Islet of Langerhans (tissue), 1 donor: Measurements from ENCODE around the gene GTF3C1.

Experiments used
- FAIRE-seq: peaks from one replicate; lab custom pipeline; 2011; peaks lifted over from hg19 to GRCh38; lab: Jason Lieb, UNC

GTF3C1 gene

DNA sequence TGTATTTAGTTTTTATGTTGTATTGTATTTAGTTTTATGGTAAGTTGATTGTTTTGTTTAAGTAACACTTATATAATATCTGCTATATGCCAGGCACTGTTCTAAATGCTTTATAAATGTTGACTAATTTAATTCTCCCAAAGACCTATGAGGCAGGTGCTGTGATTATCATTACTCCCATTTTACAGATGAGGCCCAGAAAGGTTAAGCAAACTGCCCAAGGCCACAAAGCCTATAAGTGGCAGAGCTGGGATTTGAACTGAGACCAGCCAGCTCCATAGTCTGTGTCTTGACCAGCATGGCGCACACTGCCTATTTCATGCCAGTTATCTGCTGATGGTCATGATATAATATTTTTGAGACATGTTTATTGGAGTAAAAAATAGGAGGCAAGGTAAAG lies 123.8 kb downstream of the GTF3C1 start:
- FAIRE-seq, result no peak

DNA sequence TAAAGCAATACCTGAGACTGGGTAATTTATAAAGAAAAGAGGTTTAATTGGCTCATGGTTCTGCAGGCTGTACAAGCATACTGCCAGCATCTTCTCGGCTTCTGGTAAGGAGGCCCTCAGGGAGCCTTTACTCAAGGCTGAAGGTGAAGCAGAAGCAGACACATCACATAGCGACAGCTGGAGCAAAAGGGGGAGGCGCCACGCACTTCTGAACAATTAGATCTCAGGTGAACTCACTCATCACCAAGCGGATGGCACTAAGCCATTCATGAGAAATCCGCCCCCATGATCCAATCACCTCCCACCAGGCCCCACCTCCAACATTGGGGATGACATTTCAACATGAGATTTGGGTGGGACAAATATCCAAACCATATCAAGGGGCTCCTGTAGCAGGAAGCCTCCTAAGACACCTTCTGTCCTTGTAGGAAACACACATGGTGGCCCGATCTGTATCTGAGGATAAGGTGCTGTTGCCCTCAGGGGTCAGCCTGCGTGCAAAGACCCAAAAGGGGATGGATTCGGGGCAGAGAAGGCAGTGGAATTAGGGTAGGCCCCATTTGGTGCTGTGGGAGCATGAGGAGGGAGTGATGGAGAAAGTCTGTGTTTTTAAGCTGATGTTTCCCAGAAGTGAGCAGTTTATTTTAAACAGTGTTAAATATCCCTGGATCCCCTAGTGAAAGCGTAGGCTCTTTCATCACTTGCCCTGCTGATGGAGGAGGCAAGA lies 124.8 kb downstream of the GTF3C1 start:
- FAIRE-seq, result no peak

DNA sequence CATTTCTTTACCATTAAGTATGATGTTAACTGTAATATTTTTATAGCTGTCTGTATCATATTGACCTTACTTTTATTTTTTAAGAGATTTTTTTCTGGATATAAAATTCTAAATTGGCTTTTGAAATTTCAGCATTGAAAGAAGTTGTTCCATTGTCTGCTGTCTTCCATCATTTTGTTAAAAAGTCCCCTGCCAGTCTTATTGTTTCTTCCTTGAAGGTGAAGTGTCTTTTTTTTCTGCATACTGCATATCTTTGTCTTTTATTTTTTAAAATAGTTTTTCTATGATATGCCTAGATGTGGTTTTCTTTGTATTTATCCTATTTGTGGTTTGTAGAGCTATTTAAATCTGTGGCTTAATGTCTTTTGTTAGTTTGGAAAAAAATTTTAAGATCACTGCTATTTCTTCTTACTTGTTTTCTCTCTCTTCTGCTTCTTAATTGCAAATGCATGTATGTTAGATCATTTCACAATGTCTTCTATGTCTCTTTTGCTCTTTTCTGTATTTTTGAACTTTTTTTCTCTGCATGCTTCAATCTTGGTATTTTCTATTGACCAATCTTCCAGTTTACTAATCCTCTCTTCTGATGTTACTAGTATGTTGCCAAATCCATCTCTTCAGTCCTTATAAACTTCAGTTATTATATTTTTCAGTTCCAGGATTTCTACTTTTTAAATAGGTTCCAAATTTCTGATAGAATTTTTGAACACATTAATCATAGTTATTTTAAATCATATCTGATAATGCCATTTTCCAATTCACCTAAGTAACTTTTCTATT lies 127.6 kb downstream of the GTF3C1 start:
- no peak for FAIRE-seq

- FAIRE-seq, result no peak
Observed at GRCh38 chr16:27417047-27417671, 132.6 kb downstream of the GTF3C1 start.

DNA sequence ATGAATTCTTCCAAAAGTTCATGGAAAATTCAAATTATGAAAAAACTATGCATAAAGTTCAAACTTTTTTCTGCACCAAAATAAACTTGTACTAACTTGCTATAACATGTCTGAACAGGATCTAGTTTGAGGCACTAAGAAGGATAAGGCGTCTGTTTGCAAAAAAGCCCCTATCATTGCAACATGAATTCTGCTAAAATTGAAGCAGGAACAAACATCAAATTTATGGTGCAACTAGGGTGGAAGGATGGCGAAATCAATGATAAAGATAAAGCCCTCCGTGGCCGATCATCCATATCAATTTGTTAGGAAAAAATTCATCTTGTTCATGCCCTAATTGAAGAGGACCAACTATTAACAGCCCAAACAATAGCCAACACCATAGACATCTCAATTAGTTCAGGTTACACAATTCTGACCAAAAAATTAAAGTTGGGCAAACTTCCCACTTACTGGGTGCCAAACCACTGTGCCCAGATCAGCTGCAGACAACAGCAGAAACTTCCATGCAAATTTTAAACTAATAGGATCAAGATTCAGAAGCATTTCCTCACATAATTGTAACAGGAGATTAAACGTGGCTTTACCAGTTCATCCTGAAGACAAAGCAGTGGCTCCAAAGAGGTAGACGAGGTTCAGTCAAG lies 134.8 kb downstream of the GTF3C1 start:
- FAIRE-seq, result no peak

DNA sequence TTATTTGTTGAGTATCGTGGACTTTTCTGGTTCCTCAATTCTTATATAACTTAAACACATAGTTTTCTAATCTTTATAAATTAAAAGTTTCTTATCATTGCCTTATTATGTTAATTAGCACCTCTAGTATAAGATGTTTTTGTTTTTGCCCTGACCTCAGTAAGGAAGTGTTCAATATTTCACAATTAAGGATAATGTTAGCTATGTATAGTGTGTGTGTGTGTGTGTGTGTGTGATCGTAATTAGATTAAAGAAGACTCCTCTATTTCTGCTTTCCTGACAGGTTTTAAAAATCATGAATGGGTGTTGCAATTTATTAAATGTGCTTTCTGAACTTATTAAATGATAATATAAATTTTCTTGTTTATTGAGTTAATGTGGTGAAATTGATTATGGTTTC lies 135.8 kb downstream of the GTF3C1 start:
- no peak for FAIRE-seq

- no peak for FAIRE-seq
Observed at GRCh38 chr16:27410761-27411160, 139.0 kb downstream of the GTF3C1 start.
